NCI-H187 (cell line): Measurements from ENCODE around the gene HEATR1.
"Not testable (repeated sequence)": the region's sequence is repeated elsewhere in the genome, so short reads cannot be mapped to it uniquely, and the experiment has no call there.

ENCODE experiments used
- DNase-seq, 2 experiments: peaks; one replicate each; lab custom pipeline; 2025; lab: John Stamatoyannopoulos, UW

Gene HEATR1

GRCh38 chr1:236603991-236604904 is at the start of gene HEATR1:
Gene HEATR1 (minus strand): TSS chr1:236604516. CDS start chr1:236604095, 421 bp downstream.
- peak; percentile 58 to 70 for DNase-seq

- no peak for DNase-seq
Observed at GRCh38 chr1:236645016-236645680, 40.8 kb upstream of the HEATR1 start.

GRCh38 chr1:236642763-236643162 is 38.4 kb upstream of the HEATR1 start:
- no peak for DNase-seq

- no peak for DNase-seq
Observed at GRCh38 chr1:236639686-236640085, 35.4 kb upstream of the HEATR1 start.

- no peak for DNase-seq
Observed at GRCh38 chr1:236638945-236639344, 34.6 kb upstream of the HEATR1 start.

- no peak for DNase-seq
Observed at GRCh38 chr1:236636017-236636416, 31.7 kb upstream of the HEATR1 start.

GRCh38 chr1:236627727-236628408 is 23.6 kb upstream of the HEATR1 start:
- DNase-seq: no peak

- DNase-seq: no peak
Observed at GRCh38 chr1:236623371-236624166, 19.3 kb upstream of the HEATR1 start.

- no peak for DNase-seq
Observed at GRCh38 chr1:236622407-236622806, 18.1 kb upstream of the HEATR1 start.

GRCh38 chr1:236619398-236619797 is 15.1 kb upstream of the HEATR1 start:
- no peak for DNase-seq

GRCh38 chr1:236618507-236618906 is 14.2 kb upstream of the HEATR1 start:
- DNase-seq: no peak

- no peak for DNase-seq
Observed at GRCh38 chr1:236615399-236616148, 11.3 kb upstream of the HEATR1 start.

GRCh38 chr1:236612349-236612748 is 8.0 kb upstream of the HEATR1 start:
- no peak for DNase-seq

- peak in 1 of 2 experiments; percentile 0 for DNase-seq
Observed at GRCh38 chr1:236608930-236609726, 4.8 kb upstream of the HEATR1 start.

GRCh38 chr1:236607597-236607996 is 3.3 kb upstream of the HEATR1 start:
- not testable (repeated sequence) for DNase-seq

- no peak for DNase-seq
Observed at GRCh38 chr1:236604905-236605806, 840 bp upstream of the HEATR1 start.

- no peak for DNase-seq
Observed at GRCh38 chr1:236602171-236602570, 2.1 kb downstream of the HEATR1 start.

- no peak for DNase-seq
Observed at GRCh38 chr1:236590553-236591150, 13.7 kb downstream of the HEATR1 start.

GRCh38 chr1:236589531-236589930 is 14.8 kb downstream of the HEATR1 start:
- DNase-seq: no peak
